GM23338 (cell line): Measurements from ENCODE around the gene IGF2BP2. TPM values are rescaled to one million over a fixed set of nuclear protein-coding genes. Genes with fewer than 3 reads are reported as not detected.

ENCODE experiments used
- ATAC-seq: fragments of 200-7000 bp; cut with Tn5 transposase; 3 replicates; pipeline ENCODE4 v1.9.1; 2020
- DNase-seq: peaks from one replicate; pipeline ENCODE4 v3.0.0-alpha.2; 2015; ENCODE audit warnings: low spot score
- H2AFZ ChIP-seq: fragments of 200-600 bp; sonication (generic); 2 replicates; pipeline ENCODE4 v1.8.0; 2016; ENCODE audit warnings: antibody characterized with exemption, mild to moderate bottlenecking, moderate library complexity
- H3F3A ChIP-seq: fragments of 200-600 bp; sonication (generic); replicated peaks from 2 replicates; pipeline ENCODE4 v1.8.0; 2017; ENCODE audit warnings: antibody characterized with exemption, mixed run types, low read depth
- H3K27ac ChIP-seq: fragments of 200-600 bp; sonication (generic); 2 replicates; pipeline ENCODE4 v1.6.1; 2016; ENCODE audit warnings: low read depth
- H3K27me3 ChIP-seq: fragments of 200-600 bp; sonication (generic); 2 replicates; pipeline ENCODE4 v1.8.0; 2016; ENCODE audit warnings: mild to moderate bottlenecking, mixed run types, moderate library complexity; ENCODE audit not compliant: insufficient read depth
- H3K36me3 ChIP-seq: fragments of 200-600 bp; sonication (generic); 2 replicates; pipeline ENCODE4 v1.8.0; 2016; ENCODE audit warnings: mild to moderate bottlenecking; ENCODE audit not compliant: insufficient read depth
- H3K4me1 ChIP-seq: fragments of 200-600 bp; sonication (generic); 2 replicates; pipeline ENCODE4 v1.8.0; 2016; ENCODE audit warnings: mild to moderate bottlenecking, moderate library complexity; ENCODE audit not compliant: insufficient read depth
- H3K4me2 ChIP-seq: fragments of 200-600 bp; sonication (generic); 2 replicates; pipeline ENCODE4 v1.7.1; 2017; ENCODE audit warnings: mixed run types
- H3K4me3 ChIP-seq: fragments of 200-600 bp; sonication (generic); 2 replicates; pipeline ENCODE4 v1.6.1; 2016; ENCODE audit warnings: mixed run types
- H3K79me2 ChIP-seq: fragments of 200-600 bp; sonication (generic); replicated peaks from 2 replicates; pipeline ENCODE4 v1.8.0; 2017; ENCODE audit warnings: mild to moderate bottlenecking; ENCODE audit not compliant: insufficient read depth
- H3K9me2 ChIP-seq: fragments of 200-600 bp; sonication (generic); 2 replicates; pipeline ENCODE4 v1.8.0; 2017; ENCODE audit not compliant: insufficient read depth
- H4K20me1 ChIP-seq: fragments of 200-600 bp; sonication (generic); replicated peaks from 2 replicates; pipeline ENCODE4 v1.8.0; 2017; ENCODE audit warnings: mild to moderate bottlenecking; ENCODE audit not compliant: insufficient read depth
- H3K27ac Mint-ChIP-seq: 2 replicates; pipeline ENCODE4 v1.8.0; 2020; ENCODE audit warnings: inconsistent platforms, mild to moderate bottlenecking, moderate library complexity, mixed read lengths
- H3K27me3 Mint-ChIP-seq: 3 replicates; pipeline ENCODE4 v1.8.0; 2022; ENCODE audit warnings: low read depth, mild to moderate bottlenecking, moderate library complexity, mixed read lengths, inconsistent platforms; ENCODE audit not compliant: insufficient read depth, poor library complexity
- H3K36me3 Mint-ChIP-seq: 3 replicates; pipeline ENCODE4 v1.8.0; 2021; ENCODE audit warnings: low read depth, mild to moderate bottlenecking, inconsistent platforms, moderate library complexity, mixed read lengths
- H3K4me1 Mint-ChIP-seq: 3 replicates; pipeline ENCODE4 v1.8.0; 2020; ENCODE audit warnings: mild to moderate bottlenecking, inconsistent platforms, mixed read lengths
- H3K4me3 Mint-ChIP-seq: 3 replicates; pipeline ENCODE4 v1.8.0; 2021; ENCODE audit warnings: moderate library complexity, mild to moderate bottlenecking, inconsistent platforms, mixed read lengths
- H3K9me3 Mint-ChIP-seq: 3 replicates; pipeline ENCODE4 v1.8.0; 2020; ENCODE audit warnings: moderate library complexity, mild to moderate bottlenecking, inconsistent platforms, mixed read lengths
- CREB1 ChIP-seq: fragments of 250-450 bp; sonication (Bioruptor Pico); IDR thresholded peaks from 2 replicates; pipeline ENCODE4 v1.5.0; 2020; ENCODE audit warnings: low read depth, mild to moderate bottlenecking, moderate library complexity
- ETS1 ChIP-seq: IDR thresholded peaks from 2 replicates; pipeline ENCODE4 v1.6.1; 2016; ENCODE audit warnings: antibody characterized with exemption
- EZH2 ChIP-seq: fragments of 200-600 bp; sonication (generic); IDR thresholded peaks from one replicate; pipeline ENCODE4 v1.8.0; 2017; ENCODE audit warnings: antibody characterized with exemption, mild to moderate bottlenecking, low read depth; ENCODE audit not compliant: unreplicated experiment
- EZH2phosphoT487 ChIP-seq: fragments of 200-600 bp; sonication (generic); IDR thresholded peaks from one replicate; pipeline ENCODE4 v1.8.1; 2018; ENCODE audit warnings: antibody characterized with exemption; ENCODE audit not compliant: unreplicated experiment
- JUNB ChIP-seq: IDR thresholded peaks from one replicate; pipeline ENCODE4 v1.6.1; 2016; ENCODE audit warnings: antibody characterized with exemption; ENCODE audit not compliant: unreplicated experiment
- NANOG ChIP-seq: IDR thresholded peaks from 2 replicates; pipeline ENCODE4 v1.6.1; 2016; ENCODE audit warnings: antibody characterized with exemption, borderline replicate concordance
- POLR2AphosphoS5 ChIP-seq: IDR thresholded peaks from 2 replicates; pipeline ENCODE4 v1.6.1; 2016; ENCODE audit warnings: antibody characterized with exemption, low read depth
- REST ChIP-seq: IDR thresholded peaks from one replicate; pipeline ENCODE4 v1.6.1; 2018; ENCODE audit warnings: antibody characterized with exemption; ENCODE audit not compliant: unreplicated experiment
- STAT1 ChIP-seq: IDR thresholded peaks from one replicate; pipeline ENCODE4 v1.6.1; 2016; ENCODE audit warnings: antibody characterized with exemption; ENCODE audit not compliant: unreplicated experiment
- ZNF114 ChIP-seq: fragments of 250-450 bp; sonication (Bioruptor Pico); IDR thresholded peaks from 2 replicates; pipeline ENCODE4 v1.5.0; 2020; ENCODE audit warnings: mild to moderate bottlenecking, moderate library complexity
- ZNF331 ChIP-seq: fragments of 250-450 bp; sonication (Bioruptor Pico); IDR thresholded peaks from 2 replicates; pipeline ENCODE4 v1.5.0; 2020; ENCODE audit warnings: low read depth, mild to moderate bottlenecking, moderate library complexity
- ZNF462 ChIP-seq: fragments of 250-450 bp; sonication (Bioruptor Pico); IDR thresholded peaks from 2 replicates; pipeline ENCODE4 v1.5.0; 2020; ENCODE audit warnings: mild to moderate bottlenecking, moderate library complexity
- polyA plus RNA-seq: library from polyadenylated mRNA; unstranded; fragments of >200 nt; fragmentation: Nextera tagmentation; extraction: Ambion mirVana; gene quantifications from 2 replicates; pipeline ENCODE4 v1.2.1, GENCODE V29; 2016
- total RNA-seq: library from RNA; depleted of rRNA; stranded (reverse); fragments of >200 nt; shearing (Covaris generic); gene quantifications from 2 replicates; pipeline ENCODE4 v1.2.3, GENCODE V29; 2014

The IGF2BP2 gene
- total and polyA plus RNA-seq, 2 experiments from 2014 or later: 82.9 to 84.5 TPM

GRCh38 chr3:185595526-185595925 lies 229.3 kb downstream of the IGF2BP2 start:
- Mint-ChIP-seq H3K36me3 (peaks cover 38% of the 10 kb centered on the region), H3K9me3 (no peaks in the 10 kb centered on the region), H3K4me3 (no peak overlapping the region), H3K27me3 (no peaks in the 10 kb centered on the region), H3K27ac (no peak overlapping the region), H3K4me1 (no peaks in the 10 kb centered on the region)
- H3K79me2 ChIP-seq: peaks cover 97% of the 10 kb centered on the region
- no peaks in the 10 kb centered on the region for H3F3A ChIP-seq
- H4K20me1 ChIP-seq: peaks cover 19% of the 10 kb centered on the region
- no peaks in the 10 kb centered on the region for H3K27me3 ChIP-seq
- no peak overlapping the region; the same call in 1 of the 2 replicates for H3K27ac ChIP-seq
- H3K4me2 ChIP-seq: no peak overlapping the region
- no peak for ATAC-seq
- TF ChIP-seq EZH2phosphoT487 (no peak), POLR2AphosphoS5 (no peak), CREB1 (CRISPR knock-in tag) (no peak), ZNF114 (CRISPR knock-in tag) (no peak), ZNF462 (CRISPR knock-in tag) (no peak), NANOG (no peak), JUNB (no peak), EZH2 (no peak), STAT1 (no peak), REST (no peak), ETS1 (no peak), ZNF331 (CRISPR knock-in tag) (no peak)
- H2AFZ ChIP-seq: no peak overlapping the region
- no peak overlapping the region for H3K4me3 ChIP-seq
- no peak for DNase-seq
- H3K4me1 ChIP-seq: no peaks in the 10 kb centered on the region
- H3K9me2 ChIP-seq: no peaks in the 10 kb centered on the region
- peaks cover 1% of the 10 kb centered on the region; the same call in 1 of the 2 replicates for H3K36me3 ChIP-seq
